PFSK-1 (cell line): ENCODE results near the gene ZNF276.

Experiments
- FOXP2 ChIP-seq: optimal IDR thresholded peaks from 2 replicates; pipeline ENCODE3; 2011; ENCODE audit warnings: borderline replicate concordance, control low read depth, inconsistent platforms; ENCODE audit not compliant: insufficient read depth; ENCODE audit errors: extremely low read length, extremely low read depth
- POLR2AphosphoS5 ChIP-seq: IDR thresholded peaks from 2 replicates; pipeline ENCODE4 v1.6.1; 2012; ENCODE audit warnings: low read depth, mild to moderate bottlenecking, control low read depth, low read length, moderate library complexity
- SIN3A ChIP-seq: IDR thresholded peaks from 2 replicates; pipeline ENCODE4 v1.6.1; 2012; ENCODE audit warnings: mild to moderate bottlenecking, low read length, moderate library complexity, borderline replicate concordance; ENCODE audit not compliant: insufficient read depth
- TAF1 ChIP-seq: IDR thresholded peaks from 2 replicates; pipeline ENCODE4 v1.6.1; 2012; ENCODE audit warnings: low read length, control low read depth, borderline replicate concordance; ENCODE audit not compliant: insufficient read depth
- TF ChIP-seq, protein P1 (sequence below), 2 experiments: IDR thresholded peaks; 2 replicates each; pipeline versions ENCODE4 v1.6.1 to v1.8.0; 2011 to 2012; ENCODE audit warnings: low read depth in 2 of 2, low read length in 2 of 2, control low read depth in 1 of 2, inconsistent platforms in 1 of 2, mild to moderate bottlenecking in 1 of 2, moderate library complexity in 1 of 2; ENCODE audit not compliant: insufficient read depth in 1 of 2

The ZNF276 gene

DNA sequence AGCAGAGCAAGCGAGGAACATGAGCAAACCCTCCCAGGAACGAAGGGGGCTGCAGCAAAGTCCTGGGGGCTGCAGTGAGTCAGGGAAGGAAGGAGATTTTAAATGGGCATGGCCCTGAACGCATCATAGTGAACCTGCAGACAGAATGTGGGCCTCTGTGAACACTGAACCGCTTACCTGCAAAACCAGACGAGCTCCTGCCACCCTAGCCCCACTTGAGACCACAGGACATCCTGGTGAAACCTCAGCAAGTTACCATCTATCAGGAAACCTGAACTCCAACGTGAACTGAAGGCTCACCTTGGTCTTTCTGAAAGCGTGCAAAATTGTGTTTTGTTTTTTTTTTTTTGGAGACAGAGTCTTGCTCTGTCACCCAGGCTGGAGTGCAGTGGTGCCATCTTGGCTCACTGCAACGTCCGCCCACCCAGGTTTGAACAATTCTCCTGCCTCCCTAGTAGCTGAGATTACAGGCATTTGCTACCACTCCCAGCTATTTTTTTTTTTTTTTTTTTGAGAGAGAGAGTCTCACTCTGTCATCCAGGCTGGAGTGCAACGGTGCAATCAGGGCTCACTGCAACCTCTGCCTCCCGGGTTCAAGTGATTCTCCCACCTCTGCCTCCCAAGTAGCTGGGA is 64.3 kb downstream of the ZNF276 start:
- TF ChIP-seq SIN3A (no peak), FOXP2 (no peak), POLR2AphosphoS5 (no peak), TAF1 (no peak)
- TF ChIP-seq, protein P1, sequence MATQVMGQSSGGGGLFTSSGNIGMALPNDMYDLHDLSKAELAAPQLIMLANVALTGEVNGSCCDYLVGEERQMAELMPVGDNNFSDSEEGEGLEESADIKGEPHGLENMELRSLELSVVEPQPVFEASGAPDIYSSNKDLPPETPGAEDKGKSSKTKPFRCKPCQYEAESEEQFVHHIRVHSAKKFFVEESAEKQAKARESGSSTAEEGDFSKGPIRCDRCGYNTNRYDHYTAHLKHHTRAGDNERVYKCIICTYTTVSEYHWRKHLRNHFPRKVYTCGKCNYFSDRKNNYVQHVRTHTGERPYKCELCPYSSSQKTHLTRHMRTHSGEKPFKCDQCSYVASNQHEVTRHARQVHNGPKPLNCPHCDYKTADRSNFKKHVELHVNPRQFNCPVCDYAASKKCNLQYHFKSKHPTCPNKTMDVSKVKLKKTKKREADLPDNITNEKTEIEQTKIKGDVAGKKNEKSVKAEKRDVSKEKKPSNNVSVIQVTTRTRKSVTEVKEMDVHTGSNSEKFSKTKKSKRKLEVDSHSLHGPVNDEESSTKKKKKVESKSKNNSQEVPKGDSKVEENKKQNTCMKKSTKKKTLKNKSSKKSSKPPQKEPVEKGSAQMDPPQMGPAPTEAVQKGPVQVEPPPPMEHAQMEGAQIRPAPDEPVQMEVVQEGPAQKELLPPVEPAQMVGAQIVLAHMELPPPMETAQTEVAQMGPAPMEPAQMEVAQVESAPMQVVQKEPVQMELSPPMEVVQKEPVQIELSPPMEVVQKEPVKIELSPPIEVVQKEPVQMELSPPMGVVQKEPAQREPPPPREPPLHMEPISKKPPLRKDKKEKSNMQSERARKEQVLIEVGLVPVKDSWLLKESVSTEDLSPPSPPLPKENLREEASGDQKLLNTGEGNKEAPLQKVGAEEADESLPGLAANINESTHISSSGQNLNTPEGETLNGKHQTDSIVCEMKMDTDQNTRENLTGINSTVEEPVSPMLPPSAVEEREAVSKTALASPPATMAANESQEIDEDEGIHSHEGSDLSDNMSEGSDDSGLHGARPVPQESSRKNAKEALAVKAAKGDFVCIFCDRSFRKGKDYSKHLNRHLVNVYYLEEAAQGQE (IDR thresholded peaks at IDR 0.05; ENCODE audit: insufficient read depth in 1 of 2, low read depth in 2 of 2, low read length in 2 of 2), result no peak

DNA sequence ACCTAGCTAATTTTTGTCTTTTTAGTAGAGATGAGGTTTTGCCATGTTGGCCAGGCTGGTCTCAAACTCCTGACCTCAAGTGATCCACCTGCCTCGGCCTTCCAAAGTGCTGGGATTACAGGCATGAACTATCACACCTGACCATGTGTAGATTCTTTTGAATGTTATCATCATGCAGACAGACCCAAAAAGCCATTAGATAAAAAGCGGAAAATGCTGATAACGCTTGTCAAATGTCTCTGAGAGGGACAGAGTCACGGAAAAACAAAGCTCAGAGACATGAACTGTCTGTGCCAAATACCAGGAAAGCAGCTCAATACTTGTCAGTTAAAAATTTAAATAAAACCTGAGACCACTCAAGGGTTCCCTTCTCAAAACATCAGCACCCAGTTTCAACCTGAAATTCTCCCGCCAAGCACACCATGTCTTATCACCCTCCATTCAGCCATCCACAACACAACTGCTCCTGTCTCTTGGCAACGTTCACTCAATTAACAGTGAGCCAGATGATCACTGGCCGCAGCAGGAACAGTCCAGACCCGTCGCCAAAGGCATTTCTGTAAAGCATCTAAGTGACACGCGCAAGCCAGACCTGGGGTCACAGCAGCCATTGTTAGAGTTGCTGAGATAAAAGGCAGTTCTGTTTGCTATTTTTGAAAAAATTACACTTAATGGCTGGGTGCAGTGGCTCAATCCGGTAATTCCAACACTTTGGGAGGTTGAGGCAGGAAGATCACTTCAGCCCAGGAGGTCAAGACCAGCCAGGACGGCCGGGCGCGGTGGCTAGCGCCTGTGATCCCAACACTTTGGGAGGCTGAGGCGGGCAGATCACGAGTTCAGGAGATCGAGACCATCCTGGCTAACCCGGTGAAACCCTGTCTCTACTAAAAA is 65.4 kb downstream of the ZNF276 start:
- TF ChIP-seq TAF1 (no peak), SIN3A (no peak), POLR2AphosphoS5 (no peak)
- TF ChIP-seq, protein P1 (IDR thresholded peaks at IDR 0.05; ENCODE audit: insufficient read depth in 1 of 2, low read depth in 2 of 2, low read length in 2 of 2), result no peak

DNA sequence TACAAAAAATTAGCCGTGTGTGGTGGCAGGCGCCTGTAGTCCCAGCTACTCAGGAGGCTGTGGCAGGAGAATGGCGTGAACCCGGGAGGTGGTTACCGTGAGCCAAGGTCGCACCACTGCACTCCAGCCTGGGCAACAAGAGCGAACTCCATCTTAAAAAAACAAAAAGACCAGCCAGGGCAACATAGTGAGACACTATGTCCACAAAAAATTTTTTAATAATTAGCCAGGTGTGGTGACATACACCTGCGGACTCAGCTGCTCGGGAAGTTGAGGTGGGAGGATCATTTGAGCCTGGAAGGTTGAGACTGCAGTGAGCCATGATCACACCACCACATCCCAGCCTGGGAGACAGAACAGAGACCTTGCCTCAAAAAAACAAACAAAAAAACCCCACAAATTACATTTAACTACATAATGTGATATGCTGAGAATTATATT is 66.0 kb downstream of the ZNF276 start:
- TF ChIP-seq, protein P1 (IDR thresholded peaks at IDR 0.05; ENCODE audit: insufficient read depth in 1 of 2, low read depth in 2 of 2, low read length in 2 of 2), result no peak
- no peak for TF ChIP-seq SIN3A
- TF ChIP-seq FOXP2, result no peak
- TF ChIP-seq TAF1, result no peak
- no peak for TF ChIP-seq POLR2AphosphoS5
